ENCODE measurements around the gene GLIPR1L2.

DNA sequence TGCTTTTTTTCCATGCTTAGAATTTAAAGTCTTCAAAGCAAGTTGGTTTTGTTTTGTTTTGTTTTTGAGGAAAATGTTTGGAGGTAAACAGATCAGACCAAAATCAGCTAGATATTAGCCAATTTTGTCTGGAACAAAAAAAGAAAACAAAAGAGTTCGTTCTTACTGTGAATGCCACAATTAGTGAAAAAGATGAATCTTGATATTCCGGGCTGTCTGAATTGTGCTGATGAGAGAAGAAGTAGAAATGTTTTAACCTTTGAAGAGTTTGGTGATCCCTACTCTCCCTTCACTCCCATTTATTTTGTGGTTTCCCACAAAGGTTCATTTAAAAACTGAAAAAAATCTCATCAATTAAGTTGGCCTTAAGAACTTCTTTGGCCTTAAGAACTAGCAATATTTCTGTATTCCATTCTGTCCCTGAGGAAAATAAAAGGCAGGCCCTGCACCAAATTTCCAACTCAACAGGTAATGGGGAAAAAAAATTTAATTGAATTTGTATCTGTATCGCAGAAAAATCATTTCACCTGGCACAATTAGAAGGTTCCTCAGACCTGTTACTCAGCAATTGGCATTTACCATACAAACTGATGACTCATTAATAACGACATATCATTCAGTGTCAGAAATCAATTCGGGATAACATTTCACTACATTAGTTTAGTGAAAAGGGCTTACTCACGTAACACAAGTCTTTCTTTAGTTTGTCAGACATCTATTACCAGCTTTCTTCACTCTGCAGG, 562 bp upstream of the GLIPR1L2 start:
- TF ChIP-seq ZNF565 (CRISPR knock-in tag; conservative IDR thresholded peaks at IDR 0.05; ENCODE audit: low read depth): no peak
- no peak for TF ChIP-seq ZFP30 (CRISPR knock-in tag; IDR thresholded peaks at IDR 0.05)
- TF ChIP-seq, protein P1, sequence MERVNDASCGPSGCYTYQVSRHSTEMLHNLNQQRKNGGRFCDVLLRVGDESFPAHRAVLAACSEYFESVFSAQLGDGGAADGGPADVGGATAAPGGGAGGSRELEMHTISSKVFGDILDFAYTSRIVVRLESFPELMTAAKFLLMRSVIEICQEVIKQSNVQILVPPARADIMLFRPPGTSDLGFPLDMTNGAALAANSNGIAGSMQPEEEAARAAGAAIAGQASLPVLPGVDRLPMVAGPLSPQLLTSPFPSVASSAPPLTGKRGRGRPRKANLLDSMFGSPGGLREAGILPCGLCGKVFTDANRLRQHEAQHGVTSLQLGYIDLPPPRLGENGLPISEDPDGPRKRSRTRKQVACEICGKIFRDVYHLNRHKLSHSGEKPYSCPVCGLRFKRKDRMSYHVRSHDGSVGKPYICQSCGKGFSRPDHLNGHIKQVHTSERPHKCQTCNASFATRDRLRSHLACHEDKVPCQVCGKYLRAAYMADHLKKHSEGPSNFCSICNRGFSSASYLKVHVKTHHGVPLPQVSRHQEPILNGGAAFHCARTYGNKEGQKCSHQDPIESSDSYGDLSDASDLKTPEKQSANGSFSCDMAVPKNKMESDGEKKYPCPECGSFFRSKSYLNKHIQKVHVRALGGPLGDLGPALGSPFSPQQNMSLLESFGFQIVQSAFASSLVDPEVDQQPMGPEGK (CRISPR knock-in tag; IDR thresholded peaks at IDR 0.05; ENCODE audit: borderline replicate concordance): no peak
- TF ChIP-seq ZFP3 (CRISPR knock-in tag; IDR thresholded peaks at IDR 0.05): no peak
- no peak for TF ChIP-seq CSDC2 (CRISPR knock-in tag; IDR thresholded peaks at IDR 0.05)
- no peak for TF ChIP-seq OSR1 (CRISPR knock-in tag; IDR thresholded peaks at IDR 0.05)
- no peak for TF ChIP-seq ZNF70 (CRISPR knock-in tag; IDR thresholded peaks at IDR 0.05)
- no peak for TF ChIP-seq RARB (CRISPR knock-in tag; IDR thresholded peaks at IDR 0.05)
- no peak for TF ChIP-seq ARNTL (CRISPR knock-in tag; IDR thresholded peaks at IDR 0.05; ENCODE audit: borderline replicate concordance, low read depth)
- TF ChIP-seq CREB5 (CRISPR knock-in tag; IDR thresholded peaks at IDR 0.05; ENCODE audit: low read depth): no peak
- TF ChIP-seq TOX (CRISPR knock-in tag; IDR thresholded peaks at IDR 0.05; ENCODE audit: borderline replicate concordance): no peak

All from SK-N-SH treated with all-trans-retinoic acid at 6 μM for 48 hours (cell line).